Tibial nerve (tissue), 3 donors: ENCODE measurements around the gene TRPM4.

Experiments used
- POLR2A ChIP-seq, 2 donors: fragments of 450-650 bp; IDR thresholded peaks; one replicate each; pipeline ENCODE4 v1.6.1; 2017; ENCODE audit warnings: antibody characterized with exemption in 2 of 2, mild to moderate bottlenecking in 2 of 2, moderate library complexity in 2 of 2
- TF ChIP-seq, protein P1 (sequence below), 5 experiments: fragments of 200-600 bp in 3 of 5; fragments of 450-650 bp in 2 of 5; sonication (generic) in 3 of 5; IDR thresholded peaks; one replicate each; pipeline ENCODE4 v1.5.1; 2016 to 2019; ENCODE audit warnings: antibody characterized with exemption in 5 of 5, mild to moderate bottlenecking in 3 of 5, moderate library complexity in 2 of 5

DNA sequence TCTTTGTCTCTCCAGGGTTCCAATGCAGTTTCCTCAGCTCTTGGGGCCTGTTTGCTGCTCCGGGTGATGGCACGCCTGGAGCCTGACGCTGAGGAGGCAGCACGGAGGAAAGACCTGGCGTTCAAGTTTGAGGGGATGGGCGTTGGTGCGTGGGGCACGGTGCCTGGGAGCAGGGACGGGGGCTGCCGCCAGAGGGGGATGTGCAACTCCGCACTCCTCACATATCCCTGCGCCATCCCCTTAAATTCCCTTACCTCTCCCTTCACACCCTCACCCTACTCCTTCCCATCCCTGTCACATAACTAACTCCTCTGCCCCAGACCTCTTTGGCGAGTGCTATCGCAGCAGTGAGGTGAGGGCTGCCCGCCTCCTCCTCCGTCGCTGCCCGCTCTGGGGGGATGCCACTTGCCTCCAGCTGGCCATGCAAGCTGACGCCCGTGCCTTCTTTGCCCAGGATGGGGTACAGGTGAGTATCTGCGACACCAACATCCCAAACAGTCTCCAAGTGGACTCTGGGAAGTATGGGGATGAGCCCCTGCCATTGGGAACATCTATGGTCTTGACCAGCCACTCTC is 31.1 kb downstream of the TRPM4 start:
- no peak for TF ChIP-seq POLR2A (IDR thresholded peaks at IDR 0.05)
- TF ChIP-seq, protein P1, sequence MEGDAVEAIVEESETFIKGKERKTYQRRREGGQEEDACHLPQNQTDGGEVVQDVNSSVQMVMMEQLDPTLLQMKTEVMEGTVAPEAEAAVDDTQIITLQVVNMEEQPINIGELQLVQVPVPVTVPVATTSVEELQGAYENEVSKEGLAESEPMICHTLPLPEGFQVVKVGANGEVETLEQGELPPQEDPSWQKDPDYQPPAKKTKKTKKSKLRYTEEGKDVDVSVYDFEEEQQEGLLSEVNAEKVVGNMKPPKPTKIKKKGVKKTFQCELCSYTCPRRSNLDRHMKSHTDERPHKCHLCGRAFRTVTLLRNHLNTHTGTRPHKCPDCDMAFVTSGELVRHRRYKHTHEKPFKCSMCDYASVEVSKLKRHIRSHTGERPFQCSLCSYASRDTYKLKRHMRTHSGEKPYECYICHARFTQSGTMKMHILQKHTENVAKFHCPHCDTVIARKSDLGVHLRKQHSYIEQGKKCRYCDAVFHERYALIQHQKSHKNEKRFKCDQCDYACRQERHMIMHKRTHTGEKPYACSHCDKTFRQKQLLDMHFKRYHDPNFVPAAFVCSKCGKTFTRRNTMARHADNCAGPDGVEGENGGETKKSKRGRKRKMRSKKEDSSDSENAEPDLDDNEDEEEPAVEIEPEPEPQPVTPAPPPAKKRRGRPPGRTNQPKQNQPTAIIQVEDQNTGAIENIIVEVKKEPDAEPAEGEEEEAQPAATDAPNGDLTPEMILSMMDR (IDR thresholded peaks at IDR 0.05): no peak
